Activated T-helper 17 cell treated with anti-CD3 and anti-CD28 coated beads, Interleukin-2, amount 50 U/mL, for 72 hours (primary cell): ENCODE measurements around the gene GOLT1B. TPM values are rescaled to one million over a fixed set of nuclear protein-coding genes. Genes with fewer than 3 reads are reported as not detected.
A peak's percentile ranks its signal among the peaks of the same experiment; 100 is the strongest.

Source experiments
- ATAC-seq: fragments of 150-1000 bp; cut with Tn5 transposase; replicated peaks from 2 replicates; pipeline ENCODE4 v1.10.0; 2021; ENCODE audit warnings: mild to moderate bottlenecking, moderate library complexity
- H3K27ac Mint-ChIP-seq: one replicate; pipeline ENCODE4 v1.8.0; 2022; ENCODE audit warnings: mixed read lengths
- H3K27me3 Mint-ChIP-seq: one replicate; pipeline ENCODE4 v1.8.0; 2022; ENCODE audit warnings: mixed read lengths
- H3K36me3 Mint-ChIP-seq: one replicate; pipeline ENCODE4 v1.8.0; 2022; ENCODE audit warnings: low read depth, mild to moderate bottlenecking, mixed read lengths
- H3K4me1 Mint-ChIP-seq: one replicate; pipeline ENCODE4 v1.8.0; 2022; ENCODE audit warnings: mixed read lengths
- H3K4me3 Mint-ChIP-seq: one replicate; pipeline ENCODE4 v1.8.0; 2022; ENCODE audit warnings: mild to moderate bottlenecking, mixed read lengths
- H3K9me3 Mint-ChIP-seq: one replicate; pipeline ENCODE4 v1.8.0; 2022; ENCODE audit warnings: mixed read lengths
- total RNA-seq, 2 donors: library from RNA; stranded (reverse); gene quantifications; one replicate each; pipeline ENCODE4 v1.2.3, GENCODE V29; 2022

GOLT1B gene
- total RNA-seq, 2 donors from 2014 or later = 30.7 to 39.1 TPM

DNA sequence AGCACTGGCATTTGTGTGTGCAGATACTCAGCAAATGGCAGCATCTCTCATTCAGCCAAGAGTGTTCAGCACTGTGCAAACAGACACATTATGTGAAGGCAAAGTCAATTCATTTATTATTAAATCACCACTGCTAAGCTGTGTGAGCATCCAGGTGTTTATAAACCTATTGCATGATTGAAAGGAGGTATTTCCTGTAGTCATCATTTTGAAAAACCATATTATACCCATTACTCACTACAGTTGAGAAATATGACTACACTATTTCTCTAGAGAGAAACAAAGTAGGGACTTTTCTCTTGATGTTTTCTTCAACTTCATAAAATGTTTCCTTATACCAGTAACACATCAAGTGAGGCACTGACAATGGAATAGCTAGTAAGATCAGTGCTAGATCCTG is 38.2 kb downstream of the GOLT1B start:
- no peaks in the 10 kb centered on the region for H3K36me3 Mint-ChIP-seq
- ATAC-seq = peak; percentile 95
- no peaks in the 10 kb centered on the region for H3K9me3 Mint-ChIP-seq
- no peak overlapping the region for H3K4me3 Mint-ChIP-seq
- peaks cover 5% of the 10 kb centered on the region for H3K27me3 Mint-ChIP-seq
- no peaks in the 10 kb centered on the region for H3K4me1 Mint-ChIP-seq
- peak overlapping the region; percentile 59 for H3K27ac Mint-ChIP-seq

DNA sequence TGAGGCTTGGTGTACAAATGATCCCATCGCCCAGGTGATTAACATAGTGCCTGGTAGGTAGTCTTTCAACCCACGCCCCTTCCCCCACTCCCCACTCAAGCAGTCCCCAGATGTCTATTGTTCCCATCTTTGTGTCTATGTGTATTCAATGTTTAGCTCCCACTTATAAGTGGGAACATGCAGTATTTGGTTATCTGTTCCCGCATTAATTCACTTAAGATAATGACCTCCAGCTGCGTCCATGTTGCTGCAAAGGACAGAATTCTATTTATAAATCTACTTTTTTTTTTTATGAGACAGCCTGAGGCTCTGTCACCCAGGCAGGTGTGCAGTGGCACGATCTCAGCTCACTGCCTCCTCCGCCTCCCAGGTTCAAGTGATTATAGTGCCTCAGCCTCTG is 40.2 kb downstream of the GOLT1B start:
- Mint-ChIP-seq H3K27ac (no peak overlapping the region), H3K27me3 (peaks cover 5% of the 10 kb centered on the region), H3K36me3 (no peaks in the 10 kb centered on the region), H3K4me3 (no peak overlapping the region), H3K9me3 (no peaks in the 10 kb centered on the region), H3K4me1 (no peaks in the 10 kb centered on the region)
- ATAC-seq = no peak

DNA sequence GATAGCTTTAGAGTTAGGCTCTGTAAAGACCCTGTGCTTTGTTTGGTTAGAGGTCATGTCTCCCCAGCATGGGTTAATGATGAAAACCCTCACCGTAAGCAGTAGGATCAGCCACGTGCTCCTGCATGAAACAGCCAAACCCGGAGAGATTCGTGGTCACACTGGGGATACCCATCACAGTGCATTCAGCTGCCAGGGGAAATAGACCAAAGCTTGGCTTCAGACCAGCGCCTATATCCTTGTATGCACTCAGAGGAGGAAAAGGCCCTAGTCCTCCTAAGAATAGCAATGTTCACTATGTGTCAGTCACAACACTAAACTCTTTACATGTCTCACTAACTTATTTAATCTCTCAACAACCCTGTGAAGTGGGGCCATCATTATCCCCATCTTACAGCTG is 40.8 kb downstream of the GOLT1B start:
- no peak overlapping the region for H3K27ac Mint-ChIP-seq

DNA sequence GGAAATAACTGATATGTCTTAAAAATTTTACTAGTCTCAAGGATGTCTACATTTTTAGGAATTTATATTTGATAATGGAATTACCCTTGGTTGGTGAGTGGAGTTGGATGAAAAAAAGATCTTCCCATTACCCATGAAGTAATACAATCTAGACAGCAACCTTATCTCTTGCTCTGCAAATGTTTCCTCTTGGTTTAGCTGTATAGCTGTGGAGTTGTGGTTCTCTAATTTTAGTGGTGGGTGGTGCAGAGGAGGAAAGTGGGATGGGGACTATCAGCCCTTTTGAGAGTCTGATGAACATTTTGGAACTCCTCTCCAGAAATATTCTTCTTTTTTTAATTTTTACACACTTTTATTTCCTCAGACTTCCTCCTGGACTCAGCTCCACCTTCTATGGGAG is 41.6 kb downstream of the GOLT1B start:
- Mint-ChIP-seq H3K4me1 (peaks cover 7% of the 10 kb centered on the region), H3K27ac (no peak overlapping the region), H3K36me3 (no peaks in the 10 kb centered on the region), H3K27me3 (peaks cover 5% of the 10 kb centered on the region), H3K9me3 (no peaks in the 10 kb centered on the region), H3K4me3 (no peak overlapping the region)
- no peak for ATAC-seq

More for the DNA sequence above, 40.8 kb downstream of the GOLT1B start:
- Mint-ChIP-seq H3K4me3 (no peak overlapping the region), H3K9me3 (no peaks in the 10 kb centered on the region), H3K4me1 (peaks cover 3% of the 10 kb centered on the region), H3K36me3 (no peaks in the 10 kb centered on the region), H3K27me3 (peaks cover 5% of the 10 kb centered on the region)
- ATAC-seq = no peak

GRCh38 chr12:21545557-21545956 is 44.0 kb downstream of the GOLT1B start:
- Mint-ChIP-seq H3K27me3 (peaks cover 5% of the 10 kb centered on the region), H3K4me3 (no peak overlapping the region)

DNA sequence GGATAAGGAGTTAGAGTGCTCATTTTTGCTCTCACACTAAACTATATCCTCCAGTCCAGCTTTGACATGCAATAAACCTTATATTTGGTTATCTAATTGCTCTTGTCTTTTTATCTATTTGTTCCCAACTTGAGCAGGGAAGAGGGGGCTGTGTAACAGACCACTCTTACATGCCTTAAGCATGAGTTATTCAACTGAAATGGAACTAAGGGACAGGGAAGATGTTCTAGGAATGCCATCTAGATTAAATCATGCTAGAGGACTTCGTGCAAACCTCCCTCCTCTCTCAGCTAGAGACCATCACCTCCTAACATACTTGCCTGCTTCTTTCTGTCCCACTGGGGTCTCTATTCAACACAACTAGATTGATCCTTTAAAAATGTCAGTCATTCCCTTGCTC is 45.1 kb downstream of the GOLT1B start:
- Mint-ChIP-seq H3K27me3 (peaks cover 5% of the 10 kb centered on the region), H3K4me1 (peaks cover 7% of the 10 kb centered on the region), H3K9me3 (no peaks in the 10 kb centered on the region), H3K4me3 (no peak overlapping the region), H3K27ac (no peak overlapping the region), H3K36me3 (no peaks in the 10 kb centered on the region)
- no peak for ATAC-seq

More at GRCh38 chr12:21545557-21545956, 44.0 kb downstream of the GOLT1B start:
- Mint-ChIP-seq H3K9me3 (no peaks in the 10 kb centered on the region), H3K27ac (no peak overlapping the region), H3K36me3 (no peaks in the 10 kb centered on the region), H3K4me1 (peaks cover 7% of the 10 kb centered on the region)
- no peak for ATAC-seq

- Mint-ChIP-seq H3K27me3 (peaks cover 5% of the 10 kb centered on the region), H3K27ac (peak overlapping the region; percentile 17), H3K4me3 (no peak overlapping the region), H3K4me1 (peaks cover 7% of the 10 kb centered on the region), H3K36me3 (no peaks in the 10 kb centered on the region), H3K9me3 (no peaks in the 10 kb centered on the region)
- peak; percentile 94 for ATAC-seq
Measured at GRCh38 chr12:21547437-21547836, 45.8 kb downstream of the GOLT1B start.

- Mint-ChIP-seq H3K4me3 (no peak overlapping the region), H3K36me3 (no peaks in the 10 kb centered on the region), H3K4me1 (peaks cover 7% of the 10 kb centered on the region), H3K9me3 (no peaks in the 10 kb centered on the region), H3K27me3 (no peaks in the 10 kb centered on the region), H3K27ac (no peak overlapping the region)
- no peak for ATAC-seq
Measured at GRCh38 chr12:21551841-21552465, 50.4 kb downstream of the GOLT1B start.

- no peaks in the 10 kb centered on the region for H3K9me3 Mint-ChIP-seq
- no peaks in the 10 kb centered on the region for H3K36me3 Mint-ChIP-seq
- no peak overlapping the region for H3K4me3 Mint-ChIP-seq
- no peak overlapping the region for H3K27ac Mint-ChIP-seq
- peaks cover under 1% of the 10 kb centered on the region for H3K4me1 Mint-ChIP-seq
- ATAC-seq = no peak
- H3K27me3 Mint-ChIP-seq = no peaks in the 10 kb centered on the region
Measured at GRCh38 chr12:21552635-21553328, 51.2 kb downstream of the GOLT1B start.

DNA sequence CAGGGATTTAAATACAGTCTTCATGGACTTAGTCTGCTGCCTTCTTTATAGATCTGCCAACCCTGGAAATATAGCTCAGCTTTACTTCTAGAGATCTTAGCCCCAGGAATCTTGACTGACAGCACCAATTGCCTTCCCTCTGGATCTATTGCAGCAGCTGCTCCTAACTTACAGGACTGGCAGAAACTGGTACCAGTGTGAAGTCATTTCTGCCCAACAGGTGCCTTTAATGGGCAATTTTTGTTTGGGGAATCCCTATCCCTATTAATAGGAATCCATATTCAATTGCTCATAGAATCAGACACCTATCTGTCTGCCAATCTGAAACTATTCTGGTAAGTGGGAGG is 51.7 kb downstream of the GOLT1B start:
- no peaks in the 10 kb centered on the region for H3K4me1 Mint-ChIP-seq
- no peak for ATAC-seq
- no peaks in the 10 kb centered on the region for H3K9me3 Mint-ChIP-seq

GRCh38 chr12:21558100-21558679 is 56.6 kb downstream of the GOLT1B start:
- Mint-ChIP-seq H3K27me3 (no peaks in the 10 kb centered on the region), H3K4me3 (no peak overlapping the region), H3K27ac (no peak overlapping the region), H3K36me3 (peaks cover 7% of the 10 kb centered on the region), H3K4me1 (peaks cover 8% of the 10 kb centered on the region), H3K9me3 (no peaks in the 10 kb centered on the region)
- no peak for ATAC-seq

More for the DNA sequence above, 51.7 kb downstream of the GOLT1B start:
- Mint-ChIP-seq H3K4me3 (no peak overlapping the region), H3K27me3 (no peaks in the 10 kb centered on the region), H3K27ac (no peak overlapping the region), H3K36me3 (no peaks in the 10 kb centered on the region)

- peaks cover 7% of the 10 kb centered on the region for H3K36me3 Mint-ChIP-seq
- H3K27me3 Mint-ChIP-seq = no peaks in the 10 kb centered on the region
- H3K9me3 Mint-ChIP-seq = no peaks in the 10 kb centered on the region
- peak; percentile 87 for ATAC-seq
- H3K27ac Mint-ChIP-seq = peak overlapping the region; percentile 83
- H3K4me1 Mint-ChIP-seq = peaks cover 8% of the 10 kb centered on the region
- H3K4me3 Mint-ChIP-seq = peak overlapping the region; percentile 19
Measured at GRCh38 chr12:21559855-21560569, 58.4 kb downstream of the GOLT1B start.

DNA sequence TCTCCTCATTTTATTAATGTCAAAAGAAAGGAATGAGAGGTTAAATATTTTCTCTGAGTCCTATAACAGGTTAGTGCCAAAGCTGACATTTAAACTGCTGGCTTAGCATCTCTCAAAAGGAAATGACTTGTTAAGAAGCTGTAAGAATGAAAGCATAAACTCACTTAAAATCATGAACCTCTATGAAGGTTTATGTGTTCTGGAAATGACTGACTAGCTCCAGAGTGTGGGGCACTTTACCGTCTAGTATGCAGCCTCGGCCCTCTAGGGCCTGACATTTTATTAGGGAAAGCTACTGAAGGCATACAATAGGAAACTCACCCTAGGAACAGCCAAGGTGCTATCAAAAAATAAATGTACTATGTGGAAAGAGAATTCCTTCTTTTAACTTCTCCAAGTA is 59.6 kb downstream of the GOLT1B start:
- no peaks in the 10 kb centered on the region for H3K27me3 Mint-ChIP-seq
- H3K9me3 Mint-ChIP-seq = no peaks in the 10 kb centered on the region
- peak overlapping the region; percentile 50 for H3K27ac Mint-ChIP-seq
- ATAC-seq = peak; percentile 81
- H3K4me1 Mint-ChIP-seq = peaks cover 8% of the 10 kb centered on the region
- H3K4me3 Mint-ChIP-seq = peak overlapping the region; percentile 21
- peaks cover 7% of the 10 kb centered on the region for H3K36me3 Mint-ChIP-seq

- H3K9me3 Mint-ChIP-seq = no peaks in the 10 kb centered on the region
Measured at GRCh38 chr12:21562859-21563258, 61.3 kb downstream of the GOLT1B start.

More at GRCh38 chr12:21562859-21563258, 61.3 kb downstream of the GOLT1B start:
- peaks cover 8% of the 10 kb centered on the region for H3K4me1 Mint-ChIP-seq
- no peak for ATAC-seq
- H3K36me3 Mint-ChIP-seq = peaks cover 7% of the 10 kb centered on the region
- no peak overlapping the region for H3K4me3 Mint-ChIP-seq
- no peaks in the 10 kb centered on the region for H3K27me3 Mint-ChIP-seq
- H3K27ac Mint-ChIP-seq = no peak overlapping the region
